ENCODE data around the gene GRIN3A. TPM values are rescaled to one million over a fixed set of nuclear protein-coding genes. Genes with fewer than 3 reads are reported as not detected.

The GRIN3A gene
- total RNA-seq, 4 donors from 2014 or later = 0.27 to 0.48 (median 0.37) TPM; not detected in 1

DNA sequence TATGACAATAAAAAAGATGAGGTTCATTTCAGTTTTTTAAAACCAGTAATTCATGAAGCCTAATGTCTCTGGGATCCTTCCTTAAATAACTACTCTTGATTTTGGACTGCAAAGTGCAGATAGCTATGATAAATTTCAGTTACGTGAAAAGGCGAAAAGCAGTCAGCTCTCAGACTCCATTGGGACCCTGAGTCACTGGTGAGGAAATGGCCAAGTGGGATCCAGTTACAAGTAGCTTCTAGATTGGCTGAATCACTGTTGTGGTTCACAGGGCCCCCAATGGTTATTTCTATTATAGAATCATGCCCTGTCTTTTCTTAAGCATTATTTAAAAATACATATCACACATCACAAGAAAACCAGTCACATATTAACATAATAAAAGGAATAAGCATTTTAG is 112.6 kb downstream of the GRIN3A start:
- Histone ChIP-seq H3K36me3 (no peaks in the 10 kb centered on the region), H3K4me1 (no peaks in the 10 kb centered on the region), H3K4me3 (no peak overlapping the region), H3K27ac (no peak overlapping the region), H3K27me3 (no peaks in the 10 kb centered on the region), H3K9me3 (no peaks in the 10 kb centered on the region)
- no peak for TF ChIP-seq POLR2AphosphoS5 (IDR thresholded peaks at IDR 0.05)
- no peak for TF ChIP-seq POLR2A (IDR thresholded peaks at IDR 0.05)
- TF ChIP-seq, protein P1, sequence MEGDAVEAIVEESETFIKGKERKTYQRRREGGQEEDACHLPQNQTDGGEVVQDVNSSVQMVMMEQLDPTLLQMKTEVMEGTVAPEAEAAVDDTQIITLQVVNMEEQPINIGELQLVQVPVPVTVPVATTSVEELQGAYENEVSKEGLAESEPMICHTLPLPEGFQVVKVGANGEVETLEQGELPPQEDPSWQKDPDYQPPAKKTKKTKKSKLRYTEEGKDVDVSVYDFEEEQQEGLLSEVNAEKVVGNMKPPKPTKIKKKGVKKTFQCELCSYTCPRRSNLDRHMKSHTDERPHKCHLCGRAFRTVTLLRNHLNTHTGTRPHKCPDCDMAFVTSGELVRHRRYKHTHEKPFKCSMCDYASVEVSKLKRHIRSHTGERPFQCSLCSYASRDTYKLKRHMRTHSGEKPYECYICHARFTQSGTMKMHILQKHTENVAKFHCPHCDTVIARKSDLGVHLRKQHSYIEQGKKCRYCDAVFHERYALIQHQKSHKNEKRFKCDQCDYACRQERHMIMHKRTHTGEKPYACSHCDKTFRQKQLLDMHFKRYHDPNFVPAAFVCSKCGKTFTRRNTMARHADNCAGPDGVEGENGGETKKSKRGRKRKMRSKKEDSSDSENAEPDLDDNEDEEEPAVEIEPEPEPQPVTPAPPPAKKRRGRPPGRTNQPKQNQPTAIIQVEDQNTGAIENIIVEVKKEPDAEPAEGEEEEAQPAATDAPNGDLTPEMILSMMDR (IDR thresholded peaks at IDR 0.05) = no peak
- TF ChIP-seq EP300 (IDR thresholded peaks at IDR 0.05; ENCODE audit: low read depth) = no peak
- DNase-seq = no peak
- in situ Hi-C loops (cut with MboI; ENCODE audit: low pct_ligation_motif_present in 1 of 4, low pct_unique_long_range_greater_than_20kb in 1 of 4, low sequenced_read_pairs in 3 of 4) = no loop called here
- 88 to 100% methylated on average over 2 of the region's 2 CpGs for whole genome bisulfite sequencing, 2 donors (ENCODE audit: low coverage in 1 of 2)
- intact Hi-C loops (cut with DNase I; ENCODE audit: low total_unique reads) = no loop called here

DNA sequence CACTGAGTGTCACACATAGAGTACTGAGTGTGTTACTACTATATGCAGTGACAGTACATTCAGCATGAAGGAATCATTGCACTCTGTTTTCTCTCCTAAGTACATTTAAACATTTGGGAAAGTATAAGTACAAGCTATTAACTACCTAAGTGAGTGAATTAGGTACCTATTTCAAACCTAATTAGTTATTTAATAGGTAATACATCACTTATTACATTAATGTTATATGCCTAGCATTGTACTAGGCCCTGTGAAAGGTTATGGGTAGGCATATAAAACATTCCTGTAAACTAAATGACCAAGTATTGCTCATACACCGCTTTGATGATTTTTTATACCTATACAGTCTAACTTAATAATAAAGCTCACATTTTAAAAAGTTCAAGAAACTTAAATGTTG is 118.0 kb downstream of the GRIN3A start:
- DNase-seq = no peak
- Histone ChIP-seq H3K9me3 (no peaks in the 10 kb centered on the region), H3K4me3 (no peak overlapping the region), H3K36me3 (no peaks in the 10 kb centered on the region), H3K27ac (no peak overlapping the region), H3K27me3 (no peaks in the 10 kb centered on the region), H3K4me1 (no peaks in the 10 kb centered on the region)
- intact Hi-C loops (cut with DNase I; ENCODE audit: low total_unique reads) (no loop called here), in situ Hi-C loops (cut with MboI; ENCODE audit: low pct_ligation_motif_present in 1 of 4, low pct_unique_long_range_greater_than_20kb in 1 of 4, low sequenced_read_pairs in 3 of 4) (loop anchor here in 2 of 4 donors (25.0 kb wide), 1 partner anchor 92 kb away; no protein-coding TSS in a partner anchor)
- 93 to 96% methylated on average over 1 of the region's 1 CpG for WGBS, 2 donors (ENCODE audit: low coverage in 1 of 2)
- TF ChIP-seq POLR2A (IDR thresholded peaks at IDR 0.05) (no peak), EP300 (IDR thresholded peaks at IDR 0.05; ENCODE audit: low read depth) (no peak), POLR2AphosphoS5 (IDR thresholded peaks at IDR 0.05) (no peak)
- TF ChIP-seq, protein P1 (IDR thresholded peaks at IDR 0.05) = no peak

DNA sequence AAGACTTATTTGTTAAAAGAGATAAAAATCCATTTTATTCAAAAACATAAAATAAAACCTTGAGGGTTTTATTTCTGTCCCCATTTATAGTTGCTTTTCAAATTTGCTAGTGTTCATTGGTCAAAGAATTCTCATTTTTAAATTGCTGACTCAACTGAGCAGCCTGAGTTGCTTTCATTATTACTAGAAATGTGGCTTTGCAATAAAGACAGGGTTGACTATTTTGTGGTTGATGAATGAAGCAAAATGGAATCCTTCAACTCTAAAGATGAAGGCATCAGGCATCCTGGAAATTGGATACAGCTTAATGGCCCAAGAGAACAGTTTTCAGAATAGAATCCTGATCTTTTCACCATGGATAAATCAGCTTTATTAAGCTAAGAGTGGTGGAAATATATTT is 119.7 kb downstream of the GRIN3A start:
- Histone ChIP-seq H3K36me3 (no peaks in the 10 kb centered on the region), H3K27me3 (no peaks in the 10 kb centered on the region), H3K4me3 (no peak overlapping the region), H3K27ac (no peak overlapping the region), H3K9me3 (no peaks in the 10 kb centered on the region), H3K4me1 (no peaks in the 10 kb centered on the region)
- intact Hi-C loops (cut with DNase I; ENCODE audit: low total_unique reads) (no loop called here), in situ Hi-C loops (cut with MboI; ENCODE audit: low pct_ligation_motif_present in 1 of 4, low pct_unique_long_range_greater_than_20kb in 1 of 4, low sequenced_read_pairs in 3 of 4) (loop anchor here in 2 of 4 donors (25.0 kb wide), 1 partner anchor 94 kb away; no protein-coding TSS in a partner anchor)
- TF ChIP-seq EP300 (IDR thresholded peaks at IDR 0.05; ENCODE audit: low read depth) = no peak
- TF ChIP-seq POLR2AphosphoS5 (IDR thresholded peaks at IDR 0.05) = no peak
- no peak for TF ChIP-seq POLR2A (IDR thresholded peaks at IDR 0.05)
- TF ChIP-seq, protein P1 (IDR thresholded peaks at IDR 0.05) = no peak
- DNase-seq = no peak

DNA sequence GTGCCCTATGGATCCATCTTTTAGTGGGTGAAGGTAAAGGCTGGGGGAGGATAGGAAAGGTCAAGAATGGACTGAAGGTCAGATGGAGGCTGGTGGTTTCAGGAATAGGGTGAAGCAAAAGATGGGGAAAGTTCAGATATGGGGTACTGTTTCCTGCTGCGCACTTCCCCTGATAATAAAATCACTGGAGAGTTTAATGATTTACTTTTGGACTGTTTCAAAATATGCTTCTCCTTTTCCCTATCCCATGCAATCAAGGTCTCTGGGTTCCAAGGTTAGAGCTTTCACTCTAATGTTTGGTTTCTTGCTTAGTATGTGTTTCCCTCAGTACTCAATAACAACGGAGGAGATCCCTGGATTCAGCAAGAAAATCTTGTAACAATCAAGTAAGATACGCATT is 132.9 kb downstream of the GRIN3A start:
- intact Hi-C loops (cut with DNase I; ENCODE audit: low total_unique reads) = no loop called here
- no peaks in the 10 kb centered on the region for H3K9me3 ChIP-seq
- H3K36me3 ChIP-seq = no peaks in the 10 kb centered on the region
- WGBS, 2 donors (ENCODE audit: low coverage in 1 of 2) = 60 to 63% methylated on average over 3 of the region's 3 CpGs
- peaks cover 0 to 23% (median 4%) of the 10 kb centered on the region in 4 donors for H3K4me1 ChIP-seq
- H3K4me3 ChIP-seq = no peak overlapping the region
- TF ChIP-seq POLR2AphosphoS5 (IDR thresholded peaks at IDR 0.05) = no peak
- TF ChIP-seq EP300 (IDR thresholded peaks at IDR 0.05; ENCODE audit: low read depth) = no peak
- no peak for TF ChIP-seq POLR2A (IDR thresholded peaks at IDR 0.05)
- TF ChIP-seq, protein P1 (IDR thresholded peaks at IDR 0.05) = no peak
- no peak overlapping the region for H3K27ac ChIP-seq
- no peaks in the 10 kb centered on the region for H3K27me3 ChIP-seq
- in situ Hi-C loops (cut with MboI; ENCODE audit: low pct_ligation_motif_present in 1 of 4, low pct_unique_long_range_greater_than_20kb in 1 of 4, low sequenced_read_pairs in 3 of 4) = loop anchor here in 2 of 4 donors (25.0 kb wide), 1 partner anchor 107 kb away; no protein-coding TSS in a partner anchor
- no peak for DNase-seq

All from transverse colon (tissue), 4 donors.